HG02973 (cell line): ENCODE results near the gene CHST15.

Source experiments
- ATAC-seq: cut with Tn5 transposase; IDR thresholded peaks from one replicate; pipeline ENCODE4 v1.9.1; 2021; ENCODE audit warnings: moderate library complexity; ENCODE audit not compliant: unreplicated experiment

CHST15 gene

DNA sequence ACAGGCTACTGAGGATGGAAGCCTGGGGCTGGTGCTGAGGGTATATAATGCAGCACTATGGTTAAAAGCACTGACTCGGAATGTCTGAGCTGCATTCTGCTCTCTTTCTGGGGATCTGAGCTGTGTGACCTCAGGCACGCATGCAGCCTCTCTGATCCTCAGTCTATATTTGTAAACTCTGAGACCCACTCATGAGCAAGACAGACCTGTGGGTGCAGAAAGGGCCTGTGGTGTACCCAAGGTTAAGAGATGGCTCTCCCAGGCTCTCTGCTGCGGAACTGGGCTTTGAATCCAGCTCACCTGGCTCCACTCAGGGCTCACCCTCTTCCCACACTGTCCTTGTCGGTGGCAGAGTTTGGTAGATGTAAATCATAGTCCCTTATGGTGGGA lies 89.9 kb downstream of the CHST15 start:
- no peak for ATAC-seq

DNA sequence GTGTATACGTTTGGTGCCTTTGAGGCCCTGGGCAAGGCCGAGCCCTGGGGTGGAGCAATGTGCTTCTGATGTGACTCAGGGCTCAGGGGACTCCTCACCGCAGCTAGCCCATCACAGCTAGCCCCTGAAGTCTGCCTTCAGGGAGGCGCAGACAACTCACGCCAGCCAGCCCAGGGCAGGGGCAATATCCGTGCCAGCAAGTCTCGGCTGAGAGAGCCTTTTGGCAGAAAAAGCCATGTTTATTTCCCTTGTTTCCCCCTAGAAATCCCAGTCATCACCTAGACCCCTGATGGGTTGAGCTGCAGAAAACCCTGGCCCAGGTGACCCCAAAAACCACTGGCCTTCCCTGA lies 90.4 kb downstream of the CHST15 start:
- ATAC-seq, result no peak

DNA sequence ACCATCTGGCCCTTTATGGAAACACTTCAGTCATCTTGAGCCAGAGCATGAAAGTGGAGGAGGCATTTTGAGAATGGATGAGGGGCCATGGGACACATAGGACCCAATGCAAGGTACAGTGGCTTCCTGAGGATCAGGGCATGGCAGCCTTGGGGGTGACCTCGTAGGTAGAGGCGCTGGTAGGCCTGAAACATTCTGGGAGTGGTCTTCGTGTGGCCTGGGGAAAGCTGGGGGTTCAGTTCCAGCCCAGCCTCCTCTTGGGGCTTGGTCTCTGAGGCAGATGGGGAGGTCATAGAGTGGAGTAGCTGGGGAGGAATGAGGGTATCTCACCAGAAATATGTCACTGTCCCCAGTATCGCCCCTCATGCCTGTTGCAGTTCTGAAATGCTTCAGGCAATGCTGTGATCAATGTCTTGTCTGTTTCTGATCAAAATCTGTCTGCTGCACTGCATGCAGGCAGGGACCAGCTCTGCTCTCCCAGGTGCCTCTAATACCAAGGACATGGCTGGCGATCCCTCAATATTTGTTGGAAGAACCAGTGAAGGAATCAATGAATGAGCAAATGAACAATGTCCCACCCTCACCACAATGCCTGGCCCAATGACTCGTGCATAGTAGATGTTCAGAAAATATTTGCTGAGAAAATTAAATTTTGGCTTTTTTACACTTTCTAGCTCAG lies 90.9 kb downstream of the CHST15 start:
- ATAC-seq, result no peak

DNA sequence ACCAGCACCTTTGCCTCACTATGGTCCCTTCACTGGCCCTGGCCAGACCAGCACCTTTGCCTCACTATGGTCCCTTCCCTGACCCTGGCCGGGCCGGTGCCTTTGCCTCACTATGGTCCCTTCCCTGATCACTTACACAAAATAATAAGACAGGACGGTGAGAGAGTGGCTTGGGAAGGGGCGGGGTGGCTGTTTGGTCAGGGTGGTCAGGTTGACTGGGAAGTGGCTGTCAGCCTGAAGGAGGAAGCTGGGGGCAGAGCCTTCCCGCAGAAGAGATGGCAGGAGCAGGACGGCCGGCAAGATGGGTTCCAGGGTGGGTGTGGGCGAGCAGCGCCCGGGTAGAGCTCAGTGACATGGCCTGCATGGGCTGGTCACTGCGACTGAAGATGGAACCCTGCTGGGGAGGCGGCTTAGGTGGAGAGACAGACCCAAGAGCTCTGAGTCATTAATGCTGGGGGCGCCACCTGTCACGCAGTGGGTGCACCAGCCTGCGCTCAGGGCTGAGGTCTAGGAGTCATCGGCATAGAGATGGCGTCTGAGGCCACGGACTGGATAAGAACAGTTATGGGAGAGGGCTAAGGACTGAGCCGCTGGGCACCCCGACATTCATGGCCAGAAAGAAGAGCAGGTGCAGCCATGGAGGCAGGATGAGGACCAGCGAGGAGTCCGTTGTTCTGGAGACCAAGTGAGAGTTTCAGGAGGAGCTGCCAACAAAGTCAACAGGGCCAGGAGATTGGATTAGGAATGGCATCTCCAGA lies 91.8 kb downstream of the CHST15 start:
- ATAC-seq, result no peak

DNA sequence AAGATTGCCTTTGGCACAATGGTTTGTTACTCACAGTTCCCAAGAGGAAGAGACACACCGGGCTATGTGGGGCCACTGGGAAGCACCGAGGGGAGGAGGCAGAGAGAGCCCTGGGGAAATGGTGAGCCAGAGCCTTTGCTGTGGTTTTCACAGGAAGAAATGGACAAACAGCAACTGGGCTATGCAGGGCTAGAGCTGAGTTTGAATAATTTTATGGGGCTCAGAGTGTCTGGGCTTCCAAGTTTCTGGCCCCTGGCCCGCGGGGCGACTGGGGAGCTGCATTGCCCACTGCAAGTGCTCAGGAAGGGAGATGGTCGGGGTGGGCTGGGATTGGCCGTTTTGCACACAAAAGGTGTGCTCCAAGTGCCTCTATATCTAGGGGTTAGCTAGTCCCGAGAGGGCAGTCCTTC lies 92.6 kb downstream of the CHST15 start:
- ATAC-seq, result no peak

DNA sequence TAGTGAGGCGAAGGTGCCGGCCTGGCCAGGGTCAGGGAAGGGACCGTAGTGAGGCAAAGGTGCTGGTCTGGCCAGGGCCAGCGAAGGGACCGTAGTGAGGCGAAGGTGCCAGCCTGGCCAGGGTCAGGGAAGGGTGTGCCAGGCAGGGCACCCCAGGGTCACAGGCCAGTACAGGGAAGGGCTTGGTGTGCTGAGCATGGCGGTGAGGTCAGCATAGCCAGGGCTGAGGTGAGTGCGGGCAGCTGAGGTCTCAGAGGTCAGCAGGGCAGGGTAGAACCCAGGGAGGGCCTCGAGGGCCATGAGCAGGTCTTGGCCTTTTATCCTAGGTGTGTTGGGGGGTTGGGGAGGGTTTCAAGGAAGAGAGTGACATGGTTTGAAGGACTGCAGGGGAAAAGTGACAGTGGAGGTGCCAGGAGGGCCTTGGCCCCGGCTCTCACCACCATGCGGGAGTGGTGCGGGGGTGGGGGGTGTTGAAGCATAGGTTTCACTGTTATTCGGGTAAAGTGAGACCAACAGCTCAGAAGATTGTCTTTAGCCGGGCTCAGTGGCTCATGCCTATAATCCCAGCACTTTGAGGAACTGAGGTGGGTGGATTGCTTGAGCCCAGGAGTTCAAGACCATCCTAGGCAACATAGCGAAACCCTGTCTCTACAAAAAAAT lies 93.3 kb downstream of the CHST15 start:
- ATAC-seq, result no peak

DNA sequence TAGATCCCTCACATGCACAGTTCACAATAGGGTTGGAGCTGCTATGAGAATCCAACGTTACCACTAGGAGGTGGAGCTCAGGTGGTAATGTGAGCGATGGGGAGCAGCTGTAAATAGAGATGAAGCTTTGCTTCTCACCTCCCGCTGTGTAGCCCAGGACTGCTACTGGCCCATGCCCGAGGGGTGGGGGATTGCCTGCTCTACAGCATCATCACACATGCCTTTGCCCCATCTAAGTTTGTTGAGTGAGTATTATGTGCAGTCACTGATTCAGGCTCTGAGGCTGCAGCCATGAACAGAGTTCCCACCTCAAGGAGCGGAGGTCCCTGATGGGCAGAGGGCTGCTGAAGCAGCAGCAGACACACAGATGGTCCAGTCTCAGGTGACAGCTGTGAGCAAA lies 94.1 kb downstream of the CHST15 start:
- no peak for ATAC-seq

DNA sequence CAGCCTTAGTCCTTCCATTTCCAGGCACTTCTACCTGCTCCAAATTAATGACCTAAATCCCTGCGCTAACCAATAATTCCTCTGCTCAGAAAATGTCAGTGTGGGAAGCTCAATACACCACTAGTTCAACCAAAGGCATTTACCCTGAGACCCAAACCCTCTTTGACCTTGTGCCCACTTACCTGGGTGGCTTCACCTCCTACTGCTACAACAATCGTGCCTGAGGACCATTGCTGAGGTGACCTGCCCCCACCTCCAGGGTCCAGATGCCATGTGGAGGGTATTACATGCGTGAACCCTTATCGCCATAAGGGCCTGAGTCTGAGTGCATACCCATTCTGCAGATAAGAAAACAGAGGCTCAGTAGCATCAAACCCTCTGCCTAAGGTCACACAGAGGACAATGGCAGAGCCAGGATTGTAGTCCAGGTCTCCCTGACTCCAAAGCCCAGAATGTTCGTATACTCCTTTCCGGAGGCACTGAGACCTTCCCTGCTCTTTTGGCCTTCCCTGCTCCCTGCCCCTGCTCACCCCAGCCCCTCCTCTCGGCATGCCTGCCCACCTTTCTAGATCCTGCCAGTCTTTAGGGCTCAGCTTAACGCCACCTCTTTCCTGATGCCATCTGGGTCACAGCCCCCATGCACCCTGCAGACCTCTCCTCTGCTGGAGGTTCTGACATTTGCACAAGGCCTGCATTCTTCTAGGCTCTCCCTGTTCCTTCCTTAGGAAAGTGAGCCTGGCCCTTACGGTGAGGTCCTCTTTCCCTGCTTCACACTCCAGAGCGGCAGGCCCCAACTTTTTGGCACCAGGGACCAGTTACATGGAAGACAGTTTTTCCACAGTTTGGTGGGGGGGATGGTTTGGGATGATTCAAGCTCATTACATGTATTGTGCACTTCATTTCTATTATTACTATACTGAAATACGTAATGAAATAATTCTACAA lies 94.9 kb downstream of the CHST15 start:
- ATAC-seq, result no peak

DNA sequence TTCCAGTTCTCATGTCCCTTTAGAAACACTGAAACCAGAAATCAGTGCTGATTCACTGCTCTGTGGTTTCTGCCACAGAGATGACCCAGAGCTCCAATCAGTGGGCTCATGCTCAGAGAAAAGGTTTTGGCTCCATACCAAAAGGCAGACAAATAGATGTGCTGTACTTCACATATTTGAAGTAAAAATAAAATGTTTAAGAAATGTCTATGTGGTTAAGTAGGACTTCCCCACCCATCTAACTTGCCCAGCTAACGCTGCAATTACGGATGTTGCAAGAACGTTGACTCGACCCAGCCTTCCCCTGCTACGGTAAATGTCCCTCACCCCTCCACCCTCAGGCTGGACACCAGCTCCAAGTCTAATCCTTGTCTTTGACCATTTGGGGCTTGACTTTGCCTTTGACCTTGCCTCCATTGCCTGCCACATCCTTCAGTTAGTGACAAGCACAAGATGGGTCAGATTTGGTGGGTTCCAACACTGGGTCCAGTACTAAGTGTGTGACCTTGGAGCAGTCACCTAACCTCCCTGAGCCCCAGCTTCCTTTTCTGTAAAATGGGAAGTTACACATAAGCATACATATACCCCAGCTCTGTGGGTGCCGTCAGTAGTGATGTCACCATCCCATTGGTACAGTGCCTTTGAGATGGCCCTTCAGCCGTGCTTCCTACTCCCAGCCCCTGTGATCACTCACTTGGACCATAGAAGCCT lies 95.8 kb downstream of the CHST15 start:
- no peak for ATAC-seq

DNA sequence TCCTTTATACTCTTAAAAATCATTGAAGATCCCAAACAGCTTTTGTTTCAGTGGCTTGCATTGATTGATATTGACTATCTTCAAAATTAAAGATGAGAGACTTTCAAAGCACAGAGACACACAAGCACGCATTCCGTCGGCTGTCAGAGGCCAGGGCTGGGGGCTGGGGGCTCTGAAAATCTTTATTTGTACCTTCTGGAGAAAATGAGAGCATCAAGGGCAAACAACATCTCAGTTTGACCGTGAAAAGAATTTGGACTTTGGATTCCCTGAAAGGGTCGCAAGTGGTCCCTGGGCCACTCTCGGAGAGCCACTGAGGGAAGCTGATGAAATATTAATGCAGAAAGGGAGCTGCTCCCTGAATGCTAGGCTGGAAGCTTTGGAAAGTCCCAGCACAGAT lies 96.4 kb downstream of the CHST15 start:
- ATAC-seq, result no peak

DNA sequence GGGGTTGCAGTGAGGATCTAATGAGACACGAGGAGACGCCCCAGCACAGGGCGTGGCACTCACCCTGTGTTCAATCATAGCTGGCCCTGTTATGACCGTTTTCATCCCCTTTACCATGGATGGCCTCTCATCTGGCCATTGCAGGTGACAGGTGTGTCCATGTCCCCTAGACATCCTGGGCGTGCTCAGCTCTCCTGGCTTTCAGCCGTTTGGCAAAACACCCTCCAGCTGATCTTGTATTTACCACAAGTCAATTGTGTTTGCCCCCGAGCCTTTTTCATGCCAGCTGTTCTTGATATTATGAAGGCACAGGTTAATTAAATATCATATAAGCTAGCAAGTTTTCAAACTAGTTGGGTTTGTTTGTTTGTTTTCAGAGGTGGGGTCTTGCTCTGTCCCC lies 97.1 kb downstream of the CHST15 start:
- ATAC-seq, result no peak

DNA sequence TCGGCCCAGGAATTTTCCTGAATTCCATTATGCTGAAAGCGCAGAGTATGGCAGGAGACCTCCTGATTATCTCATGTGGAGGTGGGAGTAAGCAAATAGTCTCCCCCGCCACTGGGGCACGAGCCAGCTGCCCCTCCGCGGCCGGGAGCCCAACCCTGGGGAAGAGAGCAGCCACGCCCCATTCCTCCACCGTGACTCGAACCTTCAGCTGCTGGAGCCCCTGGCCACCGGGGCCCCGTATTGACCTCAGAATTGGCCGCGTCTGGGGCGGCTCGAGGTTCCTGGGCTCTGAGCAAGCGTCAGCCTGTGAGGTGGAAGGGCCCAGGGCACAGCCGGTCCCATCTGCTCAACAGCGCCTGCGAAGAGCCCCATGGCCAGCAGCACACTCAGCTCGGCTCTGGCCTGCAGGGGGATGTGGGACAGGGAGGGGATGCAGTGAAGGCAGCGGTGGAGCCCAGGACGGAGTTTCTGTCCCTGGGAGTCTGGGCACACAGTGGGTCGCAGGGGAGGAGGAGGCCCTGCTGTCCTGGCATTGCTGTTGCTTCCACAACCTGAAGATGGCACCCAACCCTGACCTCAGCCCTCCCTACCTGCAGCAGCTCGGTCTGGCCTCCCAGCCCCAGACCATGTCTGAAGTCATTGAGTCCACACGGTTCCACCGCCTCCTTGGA lies 97.8 kb downstream of the CHST15 start:
- ATAC-seq, result no peak

DNA sequence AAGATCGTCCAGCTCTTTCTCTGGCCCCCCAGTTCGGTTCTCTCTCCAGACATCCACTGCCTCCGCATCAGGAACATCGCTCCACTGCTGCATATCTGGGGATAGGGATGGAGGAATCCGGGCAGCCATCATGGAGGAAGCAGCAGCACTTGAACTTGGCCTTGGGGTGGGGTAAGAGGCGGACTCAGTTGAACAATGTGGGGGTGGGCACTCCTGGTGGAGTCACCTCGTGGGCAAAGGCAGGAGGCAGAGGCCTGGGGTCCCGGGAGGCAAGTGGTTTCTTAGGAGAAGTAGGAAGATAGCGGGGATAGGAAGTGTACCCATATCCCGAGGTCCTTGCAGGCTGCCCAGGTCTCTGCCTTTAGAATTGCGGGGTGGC lies 98.3 kb downstream of the CHST15 start:
- no peak for ATAC-seq

DNA sequence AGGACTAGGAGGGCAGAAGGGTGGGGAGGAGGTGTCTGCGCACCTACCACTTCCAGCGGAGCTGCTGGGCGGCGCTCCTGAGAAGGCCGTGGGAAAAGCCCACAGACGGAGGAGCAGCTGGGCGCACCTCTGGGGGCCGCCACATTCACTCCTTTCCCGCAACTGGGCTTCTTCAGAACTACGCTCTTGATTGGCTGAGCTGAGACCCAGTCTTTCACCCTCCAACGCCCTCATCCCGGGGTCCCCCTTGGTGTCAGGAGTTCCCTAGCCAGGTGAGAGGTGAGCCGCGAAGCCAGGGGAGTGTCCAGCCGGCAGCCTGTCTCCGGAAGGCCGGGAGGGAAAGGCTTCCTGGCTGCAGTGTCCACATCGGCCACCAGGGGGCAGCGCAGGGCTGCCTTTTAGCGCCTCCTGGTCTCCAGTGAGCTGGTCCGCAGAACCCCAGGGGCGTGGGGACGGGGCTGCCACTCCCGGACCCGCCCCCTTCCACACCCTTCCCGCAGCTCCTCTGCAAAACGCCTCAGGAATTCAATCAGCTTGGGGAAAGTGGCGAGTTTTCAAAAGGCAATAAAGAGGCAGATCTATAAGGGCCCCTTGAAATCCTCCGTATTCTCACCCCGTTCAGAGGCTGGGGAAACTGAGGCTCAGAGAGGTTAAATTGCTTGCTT lies 98.8 kb downstream of the CHST15 start:
- peak; percentile 53 for ATAC-seq

DNA sequence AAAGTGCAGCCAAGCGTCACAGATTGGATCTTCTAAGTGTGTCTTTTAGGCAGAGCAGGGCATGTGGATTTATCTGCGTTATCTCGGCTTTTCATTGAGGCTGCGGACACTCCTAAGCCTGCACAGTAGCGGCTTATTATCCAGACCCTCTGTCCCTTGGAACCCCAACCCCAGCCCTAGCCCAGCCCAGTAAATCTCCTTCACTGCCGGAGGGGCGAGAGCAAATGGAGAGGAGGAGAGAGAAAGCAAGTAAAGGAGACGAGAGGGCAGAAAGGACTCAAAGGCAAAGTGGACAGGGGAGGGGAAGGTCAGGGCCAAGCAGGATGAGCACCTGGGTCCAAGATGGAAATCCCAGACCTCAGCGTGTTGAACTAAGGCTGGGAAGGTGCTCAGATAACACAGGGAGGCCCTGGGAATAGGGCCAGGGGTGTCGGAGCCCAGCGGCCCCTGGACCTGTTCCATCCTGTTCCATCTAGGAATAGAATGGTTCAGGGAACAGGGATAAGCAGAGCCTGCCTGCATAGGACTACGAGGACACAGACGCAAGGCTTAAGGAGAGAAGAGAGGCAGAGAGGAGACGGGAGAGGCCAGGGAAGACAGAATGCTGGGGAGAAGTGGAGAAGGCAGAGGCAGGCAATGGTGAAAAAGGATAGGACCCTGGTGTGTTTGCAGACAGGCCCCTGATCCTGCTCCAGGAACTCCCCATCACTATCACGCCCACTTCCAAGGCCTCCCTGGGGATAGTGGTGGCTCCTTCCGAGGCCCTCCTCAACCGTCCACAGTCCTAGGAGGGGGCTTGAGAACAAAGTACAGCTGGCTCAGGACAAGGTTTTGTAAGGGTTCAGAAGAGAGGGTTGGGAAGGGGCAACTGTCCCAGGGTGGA lies 99.6 kb downstream of the CHST15 start:
- ATAC-seq, result no peak

DNA sequence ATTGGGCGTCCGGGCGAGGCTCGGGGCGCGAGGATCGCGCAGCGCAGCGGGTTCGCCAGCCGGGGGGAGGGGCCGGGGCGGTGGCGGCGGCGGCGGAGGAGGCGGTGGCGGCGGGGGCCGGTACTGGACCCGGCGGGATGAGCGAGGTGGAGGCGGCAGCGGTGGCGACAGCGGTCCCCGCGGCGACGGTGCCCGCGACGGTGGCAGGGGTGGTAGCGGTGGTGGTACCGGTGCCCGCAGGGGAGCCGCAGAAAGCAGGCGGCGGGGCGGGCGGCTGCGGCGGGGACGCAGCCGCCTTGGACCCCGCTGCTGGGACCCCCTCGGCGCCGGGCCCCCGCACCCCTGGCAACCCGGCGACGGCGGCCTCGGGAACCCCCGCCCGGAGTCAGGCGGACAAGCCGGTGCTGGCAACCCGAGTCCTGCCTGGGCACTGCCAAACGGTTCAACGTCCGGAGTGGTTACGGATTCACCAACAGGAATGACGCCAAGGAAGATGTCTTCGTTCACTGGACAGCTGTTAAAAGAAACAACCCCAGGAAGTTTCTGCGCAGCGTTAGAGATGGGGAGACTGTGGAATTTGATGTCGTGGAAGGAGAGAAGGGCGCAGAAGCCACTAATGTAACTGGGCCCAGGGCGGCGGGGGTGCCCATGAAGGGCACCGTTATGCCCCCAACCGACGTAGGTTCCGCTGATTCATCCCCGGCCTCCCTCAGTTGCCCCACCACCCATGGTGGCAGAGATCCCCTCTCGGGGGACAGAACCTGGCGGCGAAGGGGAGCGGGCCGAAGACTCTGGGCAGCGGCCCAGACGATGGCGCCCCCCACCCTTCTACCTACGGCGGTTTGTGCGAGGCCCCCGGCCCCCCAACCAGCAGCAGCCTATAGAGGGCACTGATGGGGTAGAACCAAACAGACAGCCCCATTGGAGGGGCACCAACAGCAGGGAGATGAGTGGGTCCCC lies 101.5 kb downstream of the CHST15 start:
- no peak for ATAC-seq

DNA sequence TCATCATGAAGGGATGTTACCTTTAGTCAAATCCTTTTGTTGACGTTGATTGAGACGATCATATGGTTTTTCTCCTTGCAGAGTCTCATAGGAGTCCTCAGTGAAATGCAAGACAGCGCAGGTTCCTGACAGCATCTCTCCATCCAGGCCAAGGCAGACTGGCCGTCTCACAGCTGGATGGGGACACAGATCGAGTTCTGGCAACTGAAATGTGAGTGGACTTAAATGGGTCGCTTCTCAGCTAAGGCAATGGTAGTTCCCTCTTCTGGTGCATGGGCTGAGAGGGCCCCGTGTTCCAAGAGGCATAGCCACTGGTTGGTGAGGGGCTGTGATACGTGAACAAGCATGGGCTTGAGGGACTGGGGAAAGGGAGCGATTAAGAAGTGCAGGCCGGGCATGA lies 102.5 kb downstream of the CHST15 start:
- ATAC-seq, result no peak
